Measurements from ENCODE around the gene GAB2.

The GAB2 gene

GRCh38 chr11:78336877-78337553, 80.6 kb downstream of the GAB2 start:
- Histone ChIP-seq H3K9ac (ENCODE audit: insufficient read length, low read depth) (no peak overlapping the region), H3K4me3 (ENCODE audit: insufficient read length, low read depth) (no peak overlapping the region), H3K27me3 (ENCODE audit: insufficient read depth, insufficient read length) (no peaks in the 10 kb centered on the region), H3K36me3 (ENCODE audit: insufficient read depth, insufficient read length, low read length) (no peaks in the 10 kb centered on the region), H3K4me1 (ENCODE audit: insufficient read depth, insufficient read length) (no peaks in the 10 kb centered on the region), H3K9me3 (ENCODE audit: insufficient read depth, low read length) (no peaks in the 10 kb centered on the region)
- TF ChIP-seq SUZ12 (IDR thresholded peaks at IDR 0.05; ENCODE audit: extremely low read depth, insufficient read depth, insufficient read length) (no peak), ZNF274 (IDR thresholded peaks at IDR 0.05; ENCODE audit: low read depth, low read length) (no peak), YY1 (IDR thresholded peaks at IDR 0.05; ENCODE audit: insufficient read depth, insufficient read length) (no peak)
- no peak for DNase-seq (ENCODE audit: low read depth, low spot score)

GRCh38 chr11:78334109-78334508, 83.5 kb downstream of the GAB2 start:
- TF ChIP-seq ZNF274 (IDR thresholded peaks at IDR 0.05; ENCODE audit: low read depth, low read length): no peak
- TF ChIP-seq YY1 (IDR thresholded peaks at IDR 0.05; ENCODE audit: insufficient read depth, insufficient read length): no peak
- TF ChIP-seq SUZ12 (IDR thresholded peaks at IDR 0.05; ENCODE audit: extremely low read depth, insufficient read depth, insufficient read length): no peak
- Histone ChIP-seq H3K4me1 (ENCODE audit: insufficient read depth, insufficient read length) (no peaks in the 10 kb centered on the region), H3K36me3 (ENCODE audit: insufficient read depth, insufficient read length, low read length) (no peaks in the 10 kb centered on the region), H3K9me3 (ENCODE audit: insufficient read depth, low read length) (no peaks in the 10 kb centered on the region), H3K9ac (ENCODE audit: insufficient read length, low read depth) (no peak overlapping the region), H3K4me3 (ENCODE audit: insufficient read length, low read depth) (no peak overlapping the region), H3K27me3 (ENCODE audit: insufficient read depth, insufficient read length) (no peaks in the 10 kb centered on the region)
- no peak for DNase-seq (ENCODE audit: low read depth, low spot score)

DNA sequence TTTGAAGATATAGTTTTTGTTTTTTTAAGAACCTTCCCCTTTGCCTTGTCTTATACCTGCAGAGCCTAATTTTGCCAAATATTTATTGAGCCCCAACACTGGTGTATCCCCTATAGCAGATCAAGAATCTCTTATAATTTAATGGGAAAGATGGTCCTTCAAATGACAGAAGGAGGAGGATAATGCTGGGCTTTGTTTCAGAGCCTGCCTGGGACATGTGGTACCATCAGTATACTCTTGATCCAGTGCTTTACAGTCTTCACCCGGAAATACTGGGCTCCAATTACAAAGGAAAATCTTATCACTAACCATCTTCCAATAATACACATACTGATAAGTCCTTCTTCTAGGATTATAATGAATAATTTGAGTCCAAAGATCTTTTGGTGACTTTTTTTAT, 84.7 kb downstream of the GAB2 start:
- Histone ChIP-seq H3K9ac (ENCODE audit: insufficient read length, low read depth) (no peak overlapping the region), H3K4me3 (ENCODE audit: insufficient read length, low read depth) (no peak overlapping the region), H3K27me3 (ENCODE audit: insufficient read depth, insufficient read length) (no peaks in the 10 kb centered on the region), H3K36me3 (ENCODE audit: insufficient read depth, insufficient read length, low read length) (no peaks in the 10 kb centered on the region), H3K4me1 (ENCODE audit: insufficient read depth, insufficient read length) (no peaks in the 10 kb centered on the region), H3K9me3 (ENCODE audit: insufficient read depth, low read length) (no peaks in the 10 kb centered on the region)
- no peak for TF ChIP-seq YY1 (IDR thresholded peaks at IDR 0.05; ENCODE audit: insufficient read depth, insufficient read length)
- TF ChIP-seq ZNF274 (IDR thresholded peaks at IDR 0.05; ENCODE audit: low read depth, low read length): no peak
- no peak for TF ChIP-seq SUZ12 (IDR thresholded peaks at IDR 0.05; ENCODE audit: extremely low read depth, insufficient read depth, insufficient read length)
- DNase-seq (ENCODE audit: low read depth, low spot score): no peak

DNA sequence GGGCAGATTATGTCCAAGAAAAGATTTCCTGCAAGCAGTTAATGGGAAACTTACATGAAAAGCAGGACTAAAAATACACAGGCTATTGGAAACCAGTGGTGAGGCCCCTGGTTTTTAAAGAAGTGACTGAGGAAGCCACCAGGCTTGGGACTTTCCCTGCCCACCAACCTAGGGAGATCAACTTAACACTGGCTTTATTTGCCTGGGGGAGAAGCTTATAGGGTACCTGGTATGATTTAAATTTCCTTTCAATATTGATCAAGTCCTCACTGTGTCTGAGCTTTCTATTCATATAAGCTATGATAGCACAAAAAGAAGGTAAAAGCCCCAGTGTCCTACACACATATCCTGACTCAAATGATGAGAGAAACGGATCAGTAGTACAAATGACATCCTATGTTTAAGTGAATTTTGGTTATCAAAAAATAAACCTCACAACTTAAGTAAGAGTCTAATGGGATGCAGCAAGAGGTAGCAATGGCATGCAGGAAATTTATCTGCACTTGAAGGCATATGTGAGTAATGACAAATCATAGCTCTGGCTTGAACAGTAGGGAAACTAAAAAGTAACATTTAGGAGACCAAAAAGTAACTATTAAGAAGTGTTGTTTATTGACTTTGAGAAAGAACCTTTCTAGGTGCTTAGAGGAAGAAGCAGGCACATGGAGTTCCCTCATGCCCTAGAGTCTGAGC, 85.3 kb downstream of the GAB2 start:
- H3K9me3 ChIP-seq (ENCODE audit: insufficient read depth, low read length): no peaks in the 10 kb centered on the region
- H3K4me1 ChIP-seq (ENCODE audit: insufficient read depth, insufficient read length): no peaks in the 10 kb centered on the region
- H3K36me3 ChIP-seq (ENCODE audit: insufficient read depth, insufficient read length, low read length): no peaks in the 10 kb centered on the region
- no peak for TF ChIP-seq SUZ12 (IDR thresholded peaks at IDR 0.05; ENCODE audit: extremely low read depth, insufficient read depth, insufficient read length)
- no peak for TF ChIP-seq YY1 (IDR thresholded peaks at IDR 0.05; ENCODE audit: insufficient read depth, insufficient read length)
- TF ChIP-seq ZNF274 (IDR thresholded peaks at IDR 0.05; ENCODE audit: low read depth, low read length): no peak
- no peak for DNase-seq (ENCODE audit: low read depth, low spot score)
- no peak overlapping the region for H3K4me3 ChIP-seq (ENCODE audit: insufficient read length, low read depth)
- H3K27me3 ChIP-seq (ENCODE audit: insufficient read depth, insufficient read length): no peaks in the 10 kb centered on the region
- no peak overlapping the region for H3K9ac ChIP-seq (ENCODE audit: insufficient read length, low read depth)

- no peak for DNase-seq (ENCODE audit: low read depth, low spot score)
- TF ChIP-seq ZNF274 (IDR thresholded peaks at IDR 0.05; ENCODE audit: low read depth, low read length): no peak
- no peak for TF ChIP-seq YY1 (IDR thresholded peaks at IDR 0.05; ENCODE audit: insufficient read depth, insufficient read length)
- TF ChIP-seq SUZ12 (IDR thresholded peaks at IDR 0.05; ENCODE audit: extremely low read depth, insufficient read depth, insufficient read length): no peak
- H3K9ac ChIP-seq (ENCODE audit: insufficient read length, low read depth): no peak overlapping the region
Measured at GRCh38 chr11:78331711-78332110, 85.9 kb downstream of the GAB2 start.

GRCh38 chr11:78330361-78330760, 87.3 kb downstream of the GAB2 start:
- Histone ChIP-seq H3K9ac (ENCODE audit: insufficient read length, low read depth) (no peak overlapping the region), H3K9me3 (ENCODE audit: insufficient read depth, low read length) (no peaks in the 10 kb centered on the region), H3K36me3 (ENCODE audit: insufficient read depth, insufficient read length, low read length) (no peaks in the 10 kb centered on the region), H3K27me3 (ENCODE audit: insufficient read depth, insufficient read length) (no peaks in the 10 kb centered on the region), H3K4me1 (ENCODE audit: insufficient read depth, insufficient read length) (no peaks in the 10 kb centered on the region), H3K4me3 (ENCODE audit: insufficient read length, low read depth) (no peak overlapping the region)
- no peak for DNase-seq (ENCODE audit: low read depth, low spot score)
- TF ChIP-seq YY1 (IDR thresholded peaks at IDR 0.05; ENCODE audit: insufficient read depth, insufficient read length) (no peak), ZNF274 (IDR thresholded peaks at IDR 0.05; ENCODE audit: low read depth, low read length) (no peak), SUZ12 (IDR thresholded peaks at IDR 0.05; ENCODE audit: extremely low read depth, insufficient read depth, insufficient read length) (no peak)

More at GRCh38 chr11:78331711-78332110, 85.9 kb downstream of the GAB2 start:
- H3K9me3 ChIP-seq (ENCODE audit: insufficient read depth, low read length): no peaks in the 10 kb centered on the region
- H3K36me3 ChIP-seq (ENCODE audit: insufficient read depth, insufficient read length, low read length): no peaks in the 10 kb centered on the region
- no peaks in the 10 kb centered on the region for H3K4me1 ChIP-seq (ENCODE audit: insufficient read depth, insufficient read length)
- no peak overlapping the region for H3K4me3 ChIP-seq (ENCODE audit: insufficient read length, low read depth)
- no peaks in the 10 kb centered on the region for H3K27me3 ChIP-seq (ENCODE audit: insufficient read depth, insufficient read length)

GRCh38 chr11:78327945-78328344, 89.7 kb downstream of the GAB2 start:
- DNase-seq (ENCODE audit: low read depth, low spot score): no peak
- Histone ChIP-seq H3K27me3 (ENCODE audit: insufficient read depth, insufficient read length) (no peaks in the 10 kb centered on the region), H3K9ac (ENCODE audit: insufficient read length, low read depth) (no peak overlapping the region), H3K36me3 (ENCODE audit: insufficient read depth, insufficient read length, low read length) (no peaks in the 10 kb centered on the region), H3K9me3 (ENCODE audit: insufficient read depth, low read length) (no peaks in the 10 kb centered on the region), H3K4me3 (ENCODE audit: insufficient read length, low read depth) (no peak overlapping the region), H3K4me1 (ENCODE audit: insufficient read depth, insufficient read length) (no peaks in the 10 kb centered on the region)
- no peak for TF ChIP-seq YY1 (IDR thresholded peaks at IDR 0.05; ENCODE audit: insufficient read depth, insufficient read length)
- no peak for TF ChIP-seq ZNF274 (IDR thresholded peaks at IDR 0.05; ENCODE audit: low read depth, low read length)
- TF ChIP-seq SUZ12 (IDR thresholded peaks at IDR 0.05; ENCODE audit: extremely low read depth, insufficient read depth, insufficient read length): no peak

All from NT2/D1 (cell line).